GM19023 (cell line): ENCODE results near the gene NAA38.
"Not testable (repeated sequence)": the region's sequence is repeated elsewhere in the genome, so short reads cannot be mapped to it uniquely, and the experiment has no call there.

ENCODE experiments used
- ATAC-seq: cut with Tn5 transposase; IDR thresholded peaks from one replicate; pipeline ENCODE4 v1.9.1; 2021; ENCODE audit warnings: mild to moderate bottlenecking, moderate library complexity; ENCODE audit not compliant: unreplicated experiment

NAA38 gene

DNA sequence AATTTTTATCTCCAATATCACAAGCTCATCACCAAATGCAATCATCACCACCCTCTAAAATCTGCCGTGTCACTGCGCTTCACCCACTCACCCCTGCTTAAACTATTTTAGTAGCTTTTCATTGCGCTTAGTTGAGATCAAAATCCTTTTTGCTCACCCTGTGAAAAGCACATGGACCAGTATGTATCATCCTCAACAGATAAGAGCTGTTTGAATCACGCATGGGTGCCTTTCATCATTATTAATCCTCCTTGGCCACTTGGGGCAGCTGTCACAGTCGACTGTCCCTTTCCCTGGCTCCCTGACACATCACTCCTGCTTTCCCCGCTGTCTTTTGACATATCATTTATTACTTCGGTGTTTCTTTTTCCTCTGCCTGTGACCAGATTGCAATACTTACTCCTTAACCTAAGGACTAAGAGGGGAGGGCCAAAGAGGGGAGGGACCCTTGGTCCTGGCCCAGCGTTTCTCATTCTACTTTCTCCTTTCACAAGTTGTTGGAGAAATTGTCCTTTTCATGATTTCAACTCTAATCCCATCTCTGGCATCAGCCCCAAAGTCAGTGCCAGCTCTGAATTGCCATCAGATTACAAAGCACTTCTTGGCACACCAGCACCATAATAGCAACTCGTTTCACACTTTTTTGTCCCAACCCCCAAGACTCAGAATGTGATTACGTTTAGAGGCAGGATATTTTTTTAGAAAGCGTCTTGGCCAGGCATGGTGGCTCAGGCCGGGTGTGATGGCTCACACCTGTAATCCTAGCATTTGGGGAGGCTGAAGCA lies 32.0 kb downstream of the NAA38 start:
- ATAC-seq = no peak

DNA sequence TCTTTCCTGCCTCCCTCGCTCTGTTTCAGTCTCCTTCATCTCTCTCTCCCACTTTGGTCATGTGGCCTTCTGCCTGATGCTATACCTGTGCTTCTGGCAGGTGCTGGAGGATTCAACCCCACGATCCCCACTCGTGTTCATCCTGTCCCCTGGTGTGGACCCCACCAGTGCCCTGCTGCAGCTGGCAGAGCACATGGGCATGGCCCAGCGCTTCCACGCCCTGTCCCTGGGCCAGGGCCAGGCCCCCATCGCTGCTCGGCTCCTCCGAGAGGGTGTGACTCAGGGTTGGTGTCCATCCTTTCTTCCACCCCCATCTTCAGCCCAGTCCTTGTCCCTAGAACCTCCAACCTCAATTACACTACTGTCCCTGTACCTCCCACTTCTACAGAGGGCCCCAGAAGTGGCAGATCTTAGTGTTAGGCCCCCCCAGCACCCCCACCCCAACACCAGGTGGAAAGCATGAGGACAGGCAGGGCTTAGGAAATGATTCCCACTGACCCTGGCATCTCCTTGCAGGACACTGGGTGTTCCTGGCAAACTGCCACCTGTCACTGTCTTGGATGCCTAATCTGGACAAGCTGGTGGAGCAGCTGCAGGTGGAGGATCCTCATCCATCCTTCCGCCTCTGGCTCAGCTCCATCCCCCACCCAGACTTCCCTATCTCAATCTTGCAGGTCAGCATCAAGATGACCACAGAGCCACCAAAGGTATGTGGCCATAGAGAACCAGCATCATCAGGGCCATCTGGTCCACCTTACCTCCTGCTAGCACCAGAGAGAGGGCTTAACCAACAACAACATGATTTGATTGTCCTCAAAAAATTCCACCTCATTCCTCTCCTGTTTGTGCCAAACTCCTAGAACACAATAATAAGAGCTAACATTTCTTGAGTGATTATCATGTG lies 33.1 kb downstream of the NAA38 start:
- ATAC-seq = no peak

GRCh38 chr17:7823581-7824001 lies 33.8 kb downstream of the NAA38 start:
- no peak for ATAC-seq

- no peak for ATAC-seq
Observed at GRCh38 chr17:7822126-7822525, 35.2 kb downstream of the NAA38 start.

DNA sequence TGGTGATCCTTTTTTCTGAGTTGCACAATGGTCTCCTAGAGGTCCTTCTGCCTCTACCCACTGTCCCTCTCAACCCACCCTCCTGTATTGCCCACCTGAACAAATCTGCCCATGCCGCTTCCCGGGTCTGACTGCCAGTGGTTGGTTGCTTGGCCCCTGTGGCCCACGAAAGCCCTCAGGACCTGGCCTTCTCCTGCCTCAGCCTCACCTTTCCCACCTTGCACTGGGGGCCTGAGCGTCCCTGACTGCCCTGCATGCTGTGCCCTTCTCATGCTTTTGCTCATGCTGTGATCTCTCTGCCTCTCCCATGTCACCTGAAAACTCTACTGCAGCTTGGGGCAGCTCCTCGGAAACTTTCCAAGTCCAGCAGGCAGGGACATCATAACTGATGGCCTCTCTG lies 37.1 kb downstream of the NAA38 start:
- ATAC-seq = no peak

- ATAC-seq = no peak
Observed at GRCh38 chr17:7818746-7819645, 38.4 kb downstream of the NAA38 start.

DNA sequence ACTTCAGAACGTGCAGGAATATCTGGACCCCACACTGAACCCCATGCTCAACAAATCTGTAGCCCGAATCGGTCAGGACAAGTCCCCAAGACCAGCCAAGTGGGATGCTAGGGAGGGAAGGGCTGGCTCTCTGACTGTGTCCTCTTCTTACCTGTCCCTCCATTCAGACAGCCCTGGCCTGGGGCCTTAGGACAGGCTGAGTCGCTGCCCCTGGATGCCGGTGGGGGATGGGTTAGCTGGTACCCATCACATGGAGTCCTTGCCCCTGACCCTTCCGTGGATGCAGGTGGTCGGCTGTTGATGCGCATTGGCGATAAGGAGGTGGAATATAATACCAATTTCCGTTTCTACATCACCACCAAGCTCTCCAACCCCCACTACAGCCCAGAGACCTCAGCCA lies 39.3 kb downstream of the NAA38 start:
- ATAC-seq = no peak

- ATAC-seq = no peak
Observed at GRCh38 chr17:7817643-7817964, 39.8 kb downstream of the NAA38 start.

DNA sequence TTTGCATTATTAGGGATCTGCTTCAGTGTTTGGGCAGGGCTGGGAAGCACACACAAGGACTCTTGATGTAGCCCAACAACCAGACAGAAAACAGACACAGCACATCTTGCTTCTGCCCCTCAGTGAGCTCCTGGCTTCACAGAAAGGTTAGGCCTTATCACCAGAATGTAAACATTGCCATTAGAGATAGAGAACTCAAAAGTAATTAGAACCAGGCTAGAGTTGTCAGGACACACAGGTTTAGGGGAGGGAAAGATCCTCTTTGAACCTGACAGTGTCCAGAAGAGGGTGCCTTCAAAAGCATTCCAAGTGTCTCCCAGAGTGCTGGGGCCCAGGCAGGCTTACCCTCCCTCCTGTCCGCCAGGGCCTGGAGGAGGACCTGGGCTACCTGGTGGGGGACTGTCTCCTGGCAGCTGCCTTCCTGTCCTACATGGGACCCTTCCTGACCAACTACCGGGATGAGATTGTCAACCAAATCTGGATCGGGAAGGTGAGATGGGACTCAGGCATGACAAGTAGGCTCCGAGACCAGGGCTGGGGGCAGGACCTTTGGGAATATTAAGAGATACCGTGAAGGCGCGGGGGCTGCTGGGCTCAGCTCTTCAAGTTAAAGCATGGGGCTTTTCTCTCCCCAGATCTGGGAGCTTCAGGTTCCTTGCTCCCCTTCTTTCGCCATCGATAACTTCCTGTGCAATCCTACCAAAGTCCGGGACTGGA lies 40.3 kb downstream of the NAA38 start:
- ATAC-seq = no peak

GRCh38 chr17:7814969-7815368 lies 42.4 kb downstream of the NAA38 start:
- no peak for ATAC-seq

GRCh38 chr17:7811251-7811650 lies 46.1 kb downstream of the NAA38 start:
- ATAC-seq = no peak

DNA sequence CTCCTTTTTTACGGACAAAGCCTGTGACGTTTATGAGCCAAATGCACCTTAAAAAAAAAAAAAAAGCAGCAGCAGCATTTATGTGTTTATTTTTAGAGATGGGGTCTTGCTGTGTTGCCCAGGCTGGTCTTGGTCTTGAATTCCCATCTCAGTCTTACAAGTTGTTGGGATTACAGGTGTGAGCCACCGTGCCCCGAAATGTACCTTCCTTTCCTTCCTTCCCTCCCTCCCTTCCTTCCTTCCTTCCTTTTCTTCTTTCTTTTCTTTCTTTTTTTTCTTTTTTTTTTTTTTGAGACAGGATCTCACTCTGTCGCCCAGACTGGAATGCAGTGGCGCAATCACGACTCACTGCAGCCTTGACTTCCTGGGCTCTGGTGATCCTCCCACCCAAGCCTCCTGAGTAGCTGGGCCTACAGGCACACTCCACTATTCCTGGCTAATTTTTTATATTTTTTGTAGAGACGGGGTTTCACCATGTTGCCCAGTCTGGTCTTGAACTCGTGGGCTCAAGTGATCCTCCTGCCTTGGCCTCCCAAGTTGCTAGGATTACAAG lies 47.5 kb downstream of the NAA38 start:
- ATAC-seq = not testable (repeated sequence)

- ATAC-seq = no peak
Observed at GRCh38 chr17:7809086-7809790, 48.1 kb downstream of the NAA38 start.

DNA sequence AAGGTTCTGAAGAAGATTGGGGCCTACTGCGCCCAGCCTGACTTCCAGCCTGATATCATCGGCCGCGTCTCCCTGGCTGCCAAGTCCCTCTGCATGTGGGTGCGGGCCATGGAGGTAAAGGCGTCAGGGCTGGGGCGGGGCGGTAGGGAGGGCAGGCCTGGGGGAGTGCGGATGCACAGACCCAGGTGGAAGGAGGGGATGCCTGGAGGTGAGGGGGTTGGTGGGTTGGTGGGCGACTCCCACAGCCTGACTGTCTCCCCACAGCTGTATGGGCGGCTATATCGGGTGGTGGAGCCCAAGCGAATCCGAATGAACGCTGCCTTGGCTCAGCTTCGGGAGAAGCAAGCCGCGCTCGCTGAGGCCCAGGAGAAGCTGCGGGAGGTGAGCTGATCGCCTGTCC lies 50.2 kb downstream of the NAA38 start:
- no peak for ATAC-seq
